Fibroblast of lung (primary cell): ENCODE data around the gene ELF3.

Experiments
- CTCF ChIP-seq, 2 donors: IDR thresholded peaks in 1 of 2; conservative IDR thresholded peaks in 1 of 2; 1 replicate in 1 of 2; 2 replicates in 1 of 2; pipeline ENCODE4 v1.5.1; 2011 to 2012; ENCODE audit warnings: low read length in 2 of 2, control low read depth in 1 of 2, inconsistent platforms in 1 of 2, low read depth in 1 of 2, mild to moderate bottlenecking in 1 of 2
- EZH2 ChIP-seq: IDR thresholded peaks from 2 replicates; pipeline ENCODE4 v1.5.1; 2012; ENCODE audit warnings: low read length, control low read depth, mild to moderate bottlenecking; ENCODE audit errors: missing control alignments

- TF ChIP-seq EZH2 = no peak
- no peak for TF ChIP-seq CTCF (conservative IDR thresholded peaks at IDR 0.05 in 1 of 2, IDR thresholded peaks at IDR 0.05 in 1 of 2; ENCODE audit: low read depth in 1 of 2, low read length in 2 of 2)
Observed at GRCh38 chr1:202014060-202014459, 3.7 kb downstream of the ELF3 start.
